ENCODE measurements around the gene APOBEC3A.
A peak's percentile ranks its signal among the peaks of the same experiment; 100 is the strongest.
"Not testable (repeated sequence)": the region's sequence is repeated elsewhere in the genome, so short reads cannot be mapped to it uniquely, and the experiment has no call there.

APOBEC3A gene

GRCh38 chr22:38960673-38961072 is 3.3 kb downstream of the APOBEC3A start:
- DNase-seq, result not testable (repeated sequence)

GRCh38 chr22:38963291-38963738 is 5.9 kb downstream of the APOBEC3A start:
- not testable (repeated sequence) for DNase-seq

GRCh38 chr22:38963872-38964271 is 6.5 kb downstream of the APOBEC3A start:
- DNase-seq, result no peak

- DNase-seq, result no peak
Measured at GRCh38 chr22:38964306-38964705, 6.9 kb downstream of the APOBEC3A start.

GRCh38 chr22:38964989-38965388 is 7.6 kb downstream of the APOBEC3A start:
- no peak for DNase-seq

- no peak for DNase-seq
Measured at GRCh38 chr22:38965614-38966379, 8.4 kb downstream of the APOBEC3A start.

GRCh38 chr22:38966380-38966702 is 8.9 kb downstream of the APOBEC3A start:
- no peak for DNase-seq

- DNase-seq, result no peak
Measured at GRCh38 chr22:38966942-38967341, 9.5 kb downstream of the APOBEC3A start.

- DNase-seq, result no peak
Measured at GRCh38 chr22:38967451-38968450, 10.3 kb downstream of the APOBEC3A start.

- DNase-seq, result no peak
Measured at GRCh38 chr22:38968801-38969200, 11.4 kb downstream of the APOBEC3A start.

GRCh38 chr22:38970551-38970950 is 13.1 kb downstream of the APOBEC3A start:
- no peak for DNase-seq

GRCh38 chr22:38971202-38971601 is 13.8 kb downstream of the APOBEC3A start:
- DNase-seq, result no peak

- no peak for DNase-seq
Measured at GRCh38 chr22:38971791-38972190, 14.4 kb downstream of the APOBEC3A start.

GRCh38 chr22:38972558-38972957 is 15.1 kb downstream of the APOBEC3A start:
- DNase-seq, result no peak

- DNase-seq, result peak; percentile 81
Measured at GRCh38 chr22:38973289-38974169, 16.1 kb downstream of the APOBEC3A start.

GRCh38 chr22:38974170-38974825 is 16.9 kb downstream of the APOBEC3A start:
- no peak for DNase-seq

- DNase-seq, result no peak
Measured at GRCh38 chr22:38974826-38975175, 17.4 kb downstream of the APOBEC3A start.

- DNase-seq, result not testable (repeated sequence)
Measured at GRCh38 chr22:38977289-38977688, 19.9 kb downstream of the APOBEC3A start.

GRCh38 chr22:38980587-38980986 is 23.2 kb downstream of the APOBEC3A start:
- not testable (repeated sequence) for DNase-seq

GRCh38 chr22:38981005-38981991 is 23.9 kb downstream of the APOBEC3A start:
- DNase-seq, result no peak
